Neural cell (in vitro differentiated cells): Measurements from ENCODE around the gene TMEM30B. TPM values are rescaled to one million over a fixed set of nuclear protein-coding genes. Genes with fewer than 3 reads are reported as not detected.
"Not testable (repeated sequence)": the region's sequence is repeated elsewhere in the genome, so short reads cannot be mapped to it uniquely, and the experiment has no call there.

Experiments
- H2AFZ ChIP-seq: fragments of 200-600, 300-800 bp; sonication (generic), shearing (Covaris generic); 2 replicates; pipeline ENCODE4 v1.6.0; 2014; ENCODE audit warnings: low read depth, mild to moderate bottlenecking, antibody characterized with exemption, low read length, moderate library complexity
- H3F3A ChIP-seq: fragments of 200-600 bp; shearing (Covaris generic); 2 replicates; pipeline ENCODE4 v1.6.1; 2016; ENCODE audit warnings: mild to moderate bottlenecking, moderate library complexity, mixed read lengths, antibody characterized with exemption, low read length; ENCODE audit not compliant: insufficient read depth, poor library complexity, severe bottlenecking
- H3K27ac ChIP-seq: fragments of 200-600, 300-800 bp; sonication (generic), shearing (Covaris generic); 2 replicates; pipeline ENCODE4 v1.5.1; 2014; ENCODE audit warnings: mild to moderate bottlenecking, low read length, moderate library complexity
- H3K27me3 ChIP-seq: fragments of 300-800, 200-600 bp; sonication (generic), shearing (Covaris generic); 2 replicates; pipeline ENCODE4 v1.6.0; 2014; ENCODE audit warnings: mild to moderate bottlenecking, low read depth, low read length, moderate library complexity; ENCODE audit not compliant: insufficient read depth
- H3K36me3 ChIP-seq: fragments of 300-800, 200-600 bp; sonication (generic), shearing (Covaris generic); 2 replicates; pipeline ENCODE4 v1.5.1; 2014; ENCODE audit warnings: mild to moderate bottlenecking, antibody characterized with exemption, low read length, moderate library complexity; ENCODE audit not compliant: insufficient read depth
- H3K4me2 ChIP-seq: fragments of 300-800, 200-600 bp; sonication (generic), shearing (Covaris generic); 2 replicates; pipeline ENCODE4 v1.6.0; 2014; ENCODE audit warnings: mild to moderate bottlenecking, low read length
- H3K4me3 ChIP-seq: fragments of 300-800, 200-600 bp; sonication (generic), shearing (Covaris generic); 2 replicates; pipeline ENCODE4 v1.5.1; 2014; ENCODE audit warnings: mild to moderate bottlenecking, low read length, moderate library complexity
- H3K79me2 ChIP-seq: fragments of 200-600 bp; shearing (Covaris generic); replicated peaks from 2 replicates; pipeline ENCODE4 v1.6.0; 2014; ENCODE audit warnings: mild to moderate bottlenecking, low read length, moderate library complexity; ENCODE audit not compliant: insufficient read depth
- H3K9ac ChIP-seq: fragments of 300-800, 200-600 bp; sonication (generic), shearing (Covaris generic); 2 replicates; pipeline ENCODE4 v1.6.1; 2016; ENCODE audit warnings: mild to moderate bottlenecking, low read length, mixed read lengths
- H3K9me2 ChIP-seq: fragments of 200-600 bp; shearing (Covaris generic); 2 replicates; pipeline ENCODE4 v1.6.1; 2016; ENCODE audit warnings: mild to moderate bottlenecking, low read length, mixed read lengths; ENCODE audit not compliant: insufficient read depth
- H3K9me3 ChIP-seq: fragments of 200-600, 300-800 bp; sonication (generic), shearing (Covaris generic); 2 replicates; pipeline ENCODE4 v1.6.1; 2016; ENCODE audit warnings: mild to moderate bottlenecking, mixed run types, low read length, moderate library complexity, mixed read lengths
- H4K20me1 ChIP-seq: fragments of 200-600 bp; shearing (Covaris generic); 2 replicates; pipeline ENCODE4 v1.6.1; 2016; ENCODE audit warnings: mild to moderate bottlenecking, mixed run types; ENCODE audit not compliant: insufficient read depth
- EP300 ChIP-seq: fragments of 450-650 bp; conservative IDR thresholded peaks from 2 replicates; pipeline ENCODE4 v1.6.1; 2014; ENCODE audit warnings: antibody characterized with exemption, mild to moderate bottlenecking, moderate library complexity; ENCODE audit not compliant: poor library complexity, severe bottlenecking
- EZH2 ChIP-seq: fragments of 200-600, 300-800 bp; shearing (Covaris generic), sonication (generic); IDR thresholded peaks from 2 replicates; pipeline ENCODE4 v1.6.1; 2014; ENCODE audit warnings: antibody characterized with exemption, low read length, borderline replicate concordance, mild to moderate bottlenecking; ENCODE audit not compliant: insufficient read depth, poor library complexity, severe bottlenecking
- MXI1 ChIP-seq: fragments of 450-650 bp; conservative IDR thresholded peaks from 2 replicates; pipeline ENCODE4 v1.6.1; 2014; ENCODE audit warnings: antibody characterized with exemption, mild to moderate bottlenecking; ENCODE audit not compliant: poor library complexity, severe bottlenecking
- POLR2AphosphoS5 ChIP-seq: IDR thresholded peaks from 2 replicates; pipeline ENCODE4 v1.6.1; 2012
- RAD21 ChIP-seq: fragments of 450-650 bp; conservative IDR thresholded peaks from 2 replicates; pipeline ENCODE4 v1.6.1; 2014; ENCODE audit warnings: antibody characterized with exemption, mild to moderate bottlenecking, moderate library complexity
- SMC3 ChIP-seq: fragments of 450-650 bp; conservative IDR thresholded peaks from 2 replicates; pipeline ENCODE4 v1.6.1; 2014; ENCODE audit warnings: antibody characterized with exemption, mild to moderate bottlenecking, moderate library complexity; ENCODE audit not compliant: poor library complexity
- TAF1 ChIP-seq: IDR thresholded peaks from 2 replicates; pipeline ENCODE4 v1.6.1; 2012; ENCODE audit warnings: low read depth
- polyA plus RNA-seq: library from polyadenylated mRNA; depleted of rRNA; stranded (reverse); fragments of >200 nt; gene quantifications from 2 replicates; pipeline ENCODE4 v1.2.3, GENCODE V29; 2014
- TF ChIP-seq, protein P1 (sequence below): fragments of 450-650 bp; IDR thresholded peaks from 2 replicates; pipeline ENCODE4 v1.5.1; 2014; ENCODE audit warnings: antibody characterized with exemption, mild to moderate bottlenecking, moderate library complexity; ENCODE audit not compliant: poor library complexity, severe bottlenecking
- TF ChIP-seq, protein P2 (sequence below): IDR thresholded peaks from 2 replicates; pipeline ENCODE4 v1.6.1; 2012; ENCODE audit warnings: borderline replicate concordance

TMEM30B gene
- polyA plus RNA-seq, 1 donor from 2014 or later, result 0.28 TPM

DNA sequence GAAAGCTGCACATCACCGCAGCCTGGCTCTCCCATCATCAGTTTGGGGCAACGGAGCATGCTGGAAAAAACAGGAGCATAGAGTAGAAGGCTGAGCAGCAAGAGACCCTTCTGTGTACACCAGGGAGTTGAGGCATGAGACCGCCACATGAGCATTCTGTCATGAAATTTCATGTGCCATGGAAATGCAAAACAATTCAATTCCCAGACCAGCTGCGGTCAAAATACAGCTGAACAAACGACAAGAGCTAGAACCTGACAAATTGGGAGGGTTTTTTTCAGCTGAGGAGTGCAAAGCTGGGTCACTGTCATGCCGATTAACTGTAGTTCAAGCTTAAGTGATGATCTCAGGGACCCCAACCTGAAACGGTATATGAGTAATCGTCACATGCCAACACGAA is 37.1 kb downstream of the TMEM30B start:
- no peaks in the 10 kb centered on the region for H3F3A ChIP-seq
- H3K4me2 ChIP-seq, result no peak overlapping the region
- H3K79me2 ChIP-seq, result no peaks in the 10 kb centered on the region
- H2AFZ ChIP-seq, result no peak overlapping the region
- no peaks in the 10 kb centered on the region for H4K20me1 ChIP-seq
- H3K4me3 ChIP-seq, result no peak overlapping the region
- TF ChIP-seq MXI1 (no peak), SMC3 (no peak), EP300 (no peak), POLR2AphosphoS5 (no peak), EZH2 (no peak), RAD21 (no peak), TAF1 (no peak)
- TF ChIP-seq, protein P1, sequence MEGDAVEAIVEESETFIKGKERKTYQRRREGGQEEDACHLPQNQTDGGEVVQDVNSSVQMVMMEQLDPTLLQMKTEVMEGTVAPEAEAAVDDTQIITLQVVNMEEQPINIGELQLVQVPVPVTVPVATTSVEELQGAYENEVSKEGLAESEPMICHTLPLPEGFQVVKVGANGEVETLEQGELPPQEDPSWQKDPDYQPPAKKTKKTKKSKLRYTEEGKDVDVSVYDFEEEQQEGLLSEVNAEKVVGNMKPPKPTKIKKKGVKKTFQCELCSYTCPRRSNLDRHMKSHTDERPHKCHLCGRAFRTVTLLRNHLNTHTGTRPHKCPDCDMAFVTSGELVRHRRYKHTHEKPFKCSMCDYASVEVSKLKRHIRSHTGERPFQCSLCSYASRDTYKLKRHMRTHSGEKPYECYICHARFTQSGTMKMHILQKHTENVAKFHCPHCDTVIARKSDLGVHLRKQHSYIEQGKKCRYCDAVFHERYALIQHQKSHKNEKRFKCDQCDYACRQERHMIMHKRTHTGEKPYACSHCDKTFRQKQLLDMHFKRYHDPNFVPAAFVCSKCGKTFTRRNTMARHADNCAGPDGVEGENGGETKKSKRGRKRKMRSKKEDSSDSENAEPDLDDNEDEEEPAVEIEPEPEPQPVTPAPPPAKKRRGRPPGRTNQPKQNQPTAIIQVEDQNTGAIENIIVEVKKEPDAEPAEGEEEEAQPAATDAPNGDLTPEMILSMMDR, result no peak
- H3K27me3 ChIP-seq, result no peaks in the 10 kb centered on the region
- H3K9ac ChIP-seq, result no peak overlapping the region
- no peaks in the 10 kb centered on the region for H3K36me3 ChIP-seq
- H3K27ac ChIP-seq, result no peak overlapping the region
- no peaks in the 10 kb centered on the region for H3K9me2 ChIP-seq
- H3K9me3 ChIP-seq, result peaks cover 7% of the 10 kb centered on the region

DNA sequence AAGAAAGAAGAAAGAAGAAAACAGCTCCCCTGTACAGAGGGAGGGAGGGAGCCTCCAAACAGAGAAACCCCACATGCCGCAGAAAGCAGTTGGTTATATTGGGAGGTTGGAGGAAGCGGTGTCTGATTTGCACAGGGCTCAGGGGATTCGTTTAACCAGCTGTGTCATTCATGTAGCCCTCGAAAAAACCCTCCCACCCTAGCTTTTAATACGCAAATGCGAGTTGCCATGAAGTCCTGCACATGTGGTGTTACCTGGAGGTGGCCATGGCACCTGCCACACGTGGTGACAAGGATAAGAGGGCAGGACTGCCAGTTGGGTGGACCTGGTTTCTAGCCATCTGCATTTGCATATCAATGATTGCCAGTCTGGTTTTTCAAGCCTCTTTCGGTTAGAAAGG is 40.9 kb downstream of the TMEM30B start:
- Histone ChIP-seq H3K9me2 (no peaks in the 10 kb centered on the region), H3K9ac (no peak overlapping the region), H3K79me2 (no peaks in the 10 kb centered on the region), H3K27ac (no peak overlapping the region), H3K9me3 (peaks cover 7% of the 10 kb centered on the region), H3K36me3 (no peaks in the 10 kb centered on the region), H3F3A (no peaks in the 10 kb centered on the region), H4K20me1 (no peaks in the 10 kb centered on the region), H3K4me2 (no peak overlapping the region), H3K4me3 (no peak overlapping the region), H2AFZ (no peak overlapping the region), H3K27me3 (no peaks in the 10 kb centered on the region)
- TF ChIP-seq RAD21 (no peak), EZH2 (no peak), TAF1 (no peak), MXI1 (no peak), POLR2AphosphoS5 (no peak), EP300 (no peak), SMC3 (no peak)
- TF ChIP-seq, protein P2, sequence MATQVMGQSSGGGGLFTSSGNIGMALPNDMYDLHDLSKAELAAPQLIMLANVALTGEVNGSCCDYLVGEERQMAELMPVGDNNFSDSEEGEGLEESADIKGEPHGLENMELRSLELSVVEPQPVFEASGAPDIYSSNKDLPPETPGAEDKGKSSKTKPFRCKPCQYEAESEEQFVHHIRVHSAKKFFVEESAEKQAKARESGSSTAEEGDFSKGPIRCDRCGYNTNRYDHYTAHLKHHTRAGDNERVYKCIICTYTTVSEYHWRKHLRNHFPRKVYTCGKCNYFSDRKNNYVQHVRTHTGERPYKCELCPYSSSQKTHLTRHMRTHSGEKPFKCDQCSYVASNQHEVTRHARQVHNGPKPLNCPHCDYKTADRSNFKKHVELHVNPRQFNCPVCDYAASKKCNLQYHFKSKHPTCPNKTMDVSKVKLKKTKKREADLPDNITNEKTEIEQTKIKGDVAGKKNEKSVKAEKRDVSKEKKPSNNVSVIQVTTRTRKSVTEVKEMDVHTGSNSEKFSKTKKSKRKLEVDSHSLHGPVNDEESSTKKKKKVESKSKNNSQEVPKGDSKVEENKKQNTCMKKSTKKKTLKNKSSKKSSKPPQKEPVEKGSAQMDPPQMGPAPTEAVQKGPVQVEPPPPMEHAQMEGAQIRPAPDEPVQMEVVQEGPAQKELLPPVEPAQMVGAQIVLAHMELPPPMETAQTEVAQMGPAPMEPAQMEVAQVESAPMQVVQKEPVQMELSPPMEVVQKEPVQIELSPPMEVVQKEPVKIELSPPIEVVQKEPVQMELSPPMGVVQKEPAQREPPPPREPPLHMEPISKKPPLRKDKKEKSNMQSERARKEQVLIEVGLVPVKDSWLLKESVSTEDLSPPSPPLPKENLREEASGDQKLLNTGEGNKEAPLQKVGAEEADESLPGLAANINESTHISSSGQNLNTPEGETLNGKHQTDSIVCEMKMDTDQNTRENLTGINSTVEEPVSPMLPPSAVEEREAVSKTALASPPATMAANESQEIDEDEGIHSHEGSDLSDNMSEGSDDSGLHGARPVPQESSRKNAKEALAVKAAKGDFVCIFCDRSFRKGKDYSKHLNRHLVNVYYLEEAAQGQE, result no peak
- TF ChIP-seq, protein P1, result no peak

DNA sequence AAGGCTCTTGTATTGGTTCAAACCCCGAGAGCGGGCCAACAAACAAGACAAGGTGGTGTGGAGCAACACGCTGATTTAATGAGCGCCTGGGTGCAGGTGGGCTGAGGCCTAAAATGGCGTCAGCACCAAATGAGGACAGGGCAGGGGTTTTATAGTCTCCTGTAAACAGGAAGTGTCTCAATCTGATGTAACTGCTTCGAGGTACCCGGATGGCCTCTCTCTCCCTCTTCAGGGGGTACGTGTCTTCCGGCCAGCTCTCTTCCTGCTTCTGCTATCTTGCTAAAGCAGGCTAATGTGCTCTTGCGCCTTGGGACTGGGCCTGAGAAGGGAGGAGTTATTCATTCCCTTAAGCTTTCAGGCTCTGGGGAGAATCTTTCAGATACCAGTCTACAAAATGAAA is 41.9 kb downstream of the TMEM30B start:
- not testable (repeated sequence) for H3K9ac ChIP-seq, H3K9me3 ChIP-seq, H3K36me3 ChIP-seq, H3K27me3 ChIP-seq, H4K20me1 ChIP-seq, H2AFZ ChIP-seq, H3K4me2 ChIP-seq, H3K27ac ChIP-seq, H3F3A ChIP-seq, H3K79me2 ChIP-seq, H3K4me3 ChIP-seq, H3K9me2 ChIP-seq
